ENCODE results near the gene CD300E. TPM values are rescaled to one million over a fixed set of nuclear protein-coding genes. Genes with fewer than 3 reads are reported as not detected.

CD300E gene
- total and polyA plus RNA-seq, 2 of the 13 experiments (the other 11 are each of a cell fraction or from before 2014, with no cell fraction given): not detected

DNA sequence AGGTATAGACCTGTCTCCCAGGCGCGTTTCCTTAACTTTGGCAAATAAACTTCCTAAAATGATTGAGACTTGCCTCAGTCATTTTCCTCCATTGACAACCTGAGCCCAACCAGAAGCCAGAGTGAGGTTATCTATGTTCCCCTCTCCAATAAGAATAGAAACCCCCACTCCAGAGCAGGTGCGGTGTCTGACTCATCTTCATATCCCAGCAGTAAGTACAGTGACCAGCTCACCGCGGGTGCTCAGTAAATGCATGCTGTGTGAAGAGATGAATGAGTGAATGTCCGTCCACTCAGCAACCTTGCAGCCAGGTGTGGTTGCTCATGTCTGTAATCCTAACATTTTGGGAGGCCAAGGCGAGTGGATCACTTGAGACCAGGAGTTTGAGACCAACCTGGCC lies 19.5 kb upstream of the CD300E start:
- CTCF ChIA-PET (ENCODE audit: low intra/inter-chr PET ratio, low total read pairs): no interaction called here

More for the DNA sequence above, 19.5 kb upstream of the CD300E start:
- Histone ChIP-seq H3K9ac (ENCODE audit: insufficient read depth, low read depth, low read length) (no peak overlapping the region), H3K9me3 (ENCODE audit: low read length) (no peaks in the 10 kb centered on the region), H3K27ac (ENCODE audit: extremely low read length, insufficient read depth, low read length) (no peak overlapping the region), H3K4me2 (ENCODE audit: low read depth, low read length) (no peak overlapping the region), H3K36me3 (replicated peaks in 1 of 2; ENCODE audit: control insufficient read depth in 1 of 2, insufficient read depth in 2 of 2, low read length in 2 of 2) (no peaks in the 10 kb centered on the region), H2AFZ (ENCODE audit: low read length) (no peak overlapping the region), H3K27me3 (ENCODE audit: control insufficient read depth in 1 of 2, insufficient read depth in 2 of 2, low read length in 2 of 2) (peaks cover 11 to 58% of the 10 kb centered on the region in 2 experiments; a peak in 4 of 5 replicates), H3K4me1 (ENCODE audit: insufficient read depth, low read length) (no peaks in the 10 kb centered on the region), H3K4me3 (replicated peaks in 1 of 3; ENCODE audit: insufficient read depth in 1 of 3, low read depth in 2 of 3, low read length in 3 of 3) (no peak overlapping the region), H3K79me2 (ENCODE audit: insufficient read depth, low read length) (no peaks in the 10 kb centered on the region), H4K20me1 (ENCODE audit: insufficient read depth, low read length) (no peaks in the 10 kb centered on the region)
- TF ChIP-seq, protein P1, sequence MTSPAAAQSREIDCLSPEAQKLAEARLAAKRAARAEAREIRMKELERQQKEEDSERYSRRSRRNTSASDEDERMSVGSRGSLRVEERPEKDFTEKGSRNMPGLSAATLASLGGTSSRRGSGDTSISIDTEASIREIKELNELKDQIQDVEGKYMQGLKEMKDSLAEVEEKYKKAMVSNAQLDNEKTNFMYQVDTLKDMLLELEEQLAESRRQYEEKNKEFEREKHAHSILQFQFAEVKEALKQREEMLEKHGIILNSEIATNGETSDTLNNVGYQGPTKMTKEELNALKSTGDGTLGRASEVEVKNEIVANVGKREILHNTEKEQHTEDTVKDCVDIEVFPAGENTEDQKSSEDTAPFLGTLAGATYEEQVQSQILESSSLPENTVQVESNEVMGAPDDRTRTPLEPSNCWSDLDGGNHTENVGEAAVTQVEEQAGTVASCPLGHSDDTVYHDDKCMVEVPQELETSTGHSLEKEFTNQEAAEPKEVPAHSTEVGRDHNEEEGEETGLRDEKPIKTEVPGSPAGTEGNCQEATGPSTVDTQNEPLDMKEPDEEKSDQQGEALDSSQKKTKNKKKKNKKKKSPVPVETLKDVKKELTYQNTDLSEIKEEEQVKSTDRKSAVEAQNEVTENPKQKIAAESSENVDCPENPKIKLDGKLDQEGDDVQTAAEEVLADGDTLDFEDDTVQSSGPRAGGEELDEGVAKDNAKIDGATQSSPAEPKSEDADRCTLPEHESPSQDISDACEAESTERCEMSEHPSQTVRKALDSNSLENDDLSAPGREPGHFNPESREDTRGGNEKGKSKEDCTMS (CRISPR knock-in tag; conservative IDR thresholded peaks at IDR 0.05): no peak
- TF ChIP-seq ZNF225 (CRISPR knock-in tag; IDR thresholded peaks at IDR 0.05) (no peak), SMC3 (IDR thresholded peaks at IDR 0.05; ENCODE audit: low read length) (no peak), SMAD3 (CRISPR knock-in tag; IDR thresholded peaks at IDR 0.05) (no peak), CEBPB (IDR thresholded peaks at IDR 0.05; ENCODE audit: borderline replicate concordance, low read depth, low read length) (no peak)
- TF ChIP-seq, protein P2, sequence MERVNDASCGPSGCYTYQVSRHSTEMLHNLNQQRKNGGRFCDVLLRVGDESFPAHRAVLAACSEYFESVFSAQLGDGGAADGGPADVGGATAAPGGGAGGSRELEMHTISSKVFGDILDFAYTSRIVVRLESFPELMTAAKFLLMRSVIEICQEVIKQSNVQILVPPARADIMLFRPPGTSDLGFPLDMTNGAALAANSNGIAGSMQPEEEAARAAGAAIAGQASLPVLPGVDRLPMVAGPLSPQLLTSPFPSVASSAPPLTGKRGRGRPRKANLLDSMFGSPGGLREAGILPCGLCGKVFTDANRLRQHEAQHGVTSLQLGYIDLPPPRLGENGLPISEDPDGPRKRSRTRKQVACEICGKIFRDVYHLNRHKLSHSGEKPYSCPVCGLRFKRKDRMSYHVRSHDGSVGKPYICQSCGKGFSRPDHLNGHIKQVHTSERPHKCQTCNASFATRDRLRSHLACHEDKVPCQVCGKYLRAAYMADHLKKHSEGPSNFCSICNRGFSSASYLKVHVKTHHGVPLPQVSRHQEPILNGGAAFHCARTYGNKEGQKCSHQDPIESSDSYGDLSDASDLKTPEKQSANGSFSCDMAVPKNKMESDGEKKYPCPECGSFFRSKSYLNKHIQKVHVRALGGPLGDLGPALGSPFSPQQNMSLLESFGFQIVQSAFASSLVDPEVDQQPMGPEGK (CRISPR knock-in tag; IDR thresholded peaks at IDR 0.05): no peak
- in situ Hi-C loops (cut with HindIII; ENCODE audit: extremely low pct_ligation_motif_present, low pct_unique_long_range_greater_than_20kb) (no loop called here), intact Hi-C loops (cut with micrococcal nuclease; ENCODE audit: unreplicated experiment) (no loop called here)
- no TSS peak for BruUV-seq (replicated peaks)
- 1% methylated on average over 7 of the region's 7 CpGs for whole genome bisulfite sequencing (ENCODE audit: low lambda C conversion rate)
- DNase-seq (ENCODE audit: low spot score): no peak
- no peak for ATAC-seq
- FAIRE-seq: no peak
- POLR2A ChIA-PET: no interaction called here

Measured in HepG2 (cell line).